ENCODE measurements around the gene SLC11A2.
A peak's percentile ranks its signal among the peaks of the same experiment; 100 is the strongest.

SLC11A2 gene

DNA sequence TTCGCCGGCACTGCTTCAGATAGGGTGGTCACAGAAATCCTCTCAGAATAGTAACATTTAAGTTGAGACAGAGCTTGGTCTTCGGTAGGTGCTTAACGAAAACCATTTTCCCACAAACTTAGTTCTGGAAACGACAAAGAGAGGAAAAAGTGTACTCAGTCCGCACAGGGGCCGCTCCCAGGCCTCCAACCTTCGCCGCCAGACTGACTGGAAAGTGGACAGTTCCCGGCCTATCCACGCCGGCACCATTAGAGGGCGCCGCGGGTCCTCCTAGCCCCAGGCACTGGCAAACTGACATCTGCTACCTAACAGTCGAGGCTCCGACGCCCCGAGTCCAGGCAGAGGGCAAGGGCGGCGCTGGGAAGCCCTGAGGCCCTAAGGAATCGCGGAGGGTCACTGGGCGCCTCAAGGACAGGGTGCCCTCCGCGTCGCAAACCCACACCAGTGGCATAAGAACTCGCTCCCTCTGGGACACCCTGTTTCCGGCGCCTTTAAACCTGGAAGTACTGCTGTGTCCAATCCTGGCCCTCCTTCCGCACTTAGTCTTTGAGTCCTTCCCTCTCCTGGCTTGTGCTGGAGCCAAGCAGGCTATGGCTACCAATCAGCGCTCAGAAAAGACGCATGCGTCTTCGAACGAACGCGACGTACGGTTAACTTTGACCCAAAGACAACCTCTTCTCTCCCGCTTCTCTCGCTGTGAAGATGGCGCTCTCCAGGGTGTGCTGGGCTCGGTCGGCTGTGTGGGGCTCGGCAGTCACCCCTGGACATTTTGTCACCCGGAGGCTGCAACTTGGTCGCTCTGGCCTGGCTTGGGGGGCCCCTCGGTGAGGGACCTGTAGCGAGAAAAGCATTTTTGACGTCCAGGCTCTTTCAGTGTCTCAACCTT, 21.7 kb upstream of the SLC11A2 start, which contains the start of gene LETMD1:
Gene LETMD1 (plus strand): TSS at position 673 of the 886 bp plus-strand sequence. CDS start 30 bp downstream, at position 703.
- Mint-ChIP-seq H3K4me1 (ENCODE audit: low read depth) (peaks cover 27% of the 10 kb centered on the region), H3K36me3 (peaks cover 4% of the 10 kb centered on the region)

DNA sequence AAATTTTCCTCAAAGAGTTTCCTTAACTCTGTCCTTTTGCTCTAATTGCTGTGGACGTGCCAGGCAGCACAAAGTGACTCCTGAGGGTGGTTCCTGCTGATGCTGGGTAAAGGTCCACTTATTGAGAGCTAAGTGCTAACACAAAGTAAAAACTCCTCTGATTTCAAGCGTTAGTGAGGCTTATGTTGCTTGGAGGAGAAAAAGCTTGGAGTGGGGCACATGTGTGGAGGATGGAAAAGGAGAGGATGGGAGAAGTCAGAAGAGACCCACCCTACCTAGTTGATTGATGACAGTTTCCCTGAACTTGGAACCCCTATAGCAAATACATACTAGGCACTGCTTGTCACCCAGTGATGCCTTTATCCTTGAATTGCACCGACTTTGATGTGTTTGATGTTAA, 10.1 kb upstream of the SLC11A2 start:
- Mint-ChIP-seq H3K4me1 (ENCODE audit: low read depth) (no peaks in the 10 kb centered on the region), H3K27ac (no peak overlapping the region), H3K9me3 (ENCODE audit: low read depth) (no peaks in the 10 kb centered on the region), H3K27me3 (no peaks in the 10 kb centered on the region), H3K36me3 (no peaks in the 10 kb centered on the region), H3K4me3 (no peak overlapping the region)

More for the DNA sequence above, 21.7 kb upstream of the SLC11A2 start, which contains the start of gene LETMD1:
- Mint-ChIP-seq H3K4me3 (peak within 1 kb of the TSS; percentile 96), H3K27me3 (no peaks in the 10 kb centered on the region), H3K9me3 (ENCODE audit: low read depth) (no peaks in the 10 kb centered on the region), H3K27ac (peak within 1 kb of the TSS; percentile 95)

DNA sequence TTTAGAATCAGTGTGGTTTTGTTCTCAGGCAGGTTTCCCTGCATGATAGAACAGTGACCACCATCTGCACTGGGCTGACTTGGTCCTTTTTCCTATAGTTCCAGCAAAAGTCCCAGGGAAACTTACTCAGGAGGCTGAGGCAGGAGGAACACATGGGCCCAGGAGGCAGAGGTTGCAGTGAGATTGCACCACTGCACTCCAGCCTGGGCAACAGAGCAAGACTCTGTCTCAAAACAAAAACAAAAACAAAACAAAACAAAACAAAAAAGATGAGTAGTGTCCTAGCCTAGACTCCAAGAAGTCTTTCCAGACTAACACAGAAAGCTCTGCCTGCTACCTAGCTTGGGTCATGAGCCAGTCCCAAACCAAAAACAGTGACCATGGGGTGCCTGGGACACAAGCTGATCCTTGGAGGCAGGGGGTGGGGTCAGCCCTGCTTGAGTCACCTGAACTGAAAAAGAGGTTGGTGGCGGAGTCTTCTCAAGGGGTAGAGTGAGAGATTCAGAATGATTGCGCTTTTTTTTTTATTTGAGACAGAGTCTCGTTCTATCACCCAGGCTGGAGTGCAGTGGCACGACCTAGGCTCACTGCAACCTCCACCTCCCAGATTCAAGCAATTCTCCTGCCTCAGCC, 7.4 kb upstream of the SLC11A2 start:
- no peaks in the 10 kb centered on the region for H3K27me3 Mint-ChIP-seq
- no peaks in the 10 kb centered on the region for H3K9me3 Mint-ChIP-seq (ENCODE audit: low read depth)
- H3K4me1 Mint-ChIP-seq (ENCODE audit: low read depth): no peaks in the 10 kb centered on the region
- H3K4me3 Mint-ChIP-seq: no peak overlapping the region
- no peak overlapping the region for H3K27ac Mint-ChIP-seq
- H3K36me3 Mint-ChIP-seq: no peaks in the 10 kb centered on the region

DNA sequence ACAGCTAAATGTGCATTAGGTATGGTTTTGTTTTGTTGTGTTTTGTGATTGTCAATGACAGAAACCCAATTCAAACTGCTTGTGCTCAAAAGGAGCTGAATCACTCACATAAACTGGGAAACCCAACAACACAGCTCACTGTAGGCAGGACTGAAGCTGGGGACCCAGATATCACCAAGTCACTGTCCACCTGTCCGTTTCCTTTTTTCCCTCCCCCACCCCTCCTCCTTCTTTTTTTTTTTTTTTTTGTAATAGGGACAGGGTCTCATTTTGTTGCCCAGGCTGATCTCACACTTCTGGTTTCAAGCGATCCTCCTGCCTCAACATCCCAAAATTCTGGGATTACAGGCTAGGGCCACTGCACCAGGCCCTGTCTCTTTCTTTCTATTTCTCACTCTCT, 6.9 kb upstream of the SLC11A2 start:
- Mint-ChIP-seq H3K27ac (no peak overlapping the region), H3K27me3 (no peaks in the 10 kb centered on the region), H3K36me3 (no peaks in the 10 kb centered on the region), H3K9me3 (ENCODE audit: low read depth) (no peaks in the 10 kb centered on the region), H3K4me3 (no peak overlapping the region), H3K4me1 (ENCODE audit: low read depth) (peaks cover 2% of the 10 kb centered on the region)

DNA sequence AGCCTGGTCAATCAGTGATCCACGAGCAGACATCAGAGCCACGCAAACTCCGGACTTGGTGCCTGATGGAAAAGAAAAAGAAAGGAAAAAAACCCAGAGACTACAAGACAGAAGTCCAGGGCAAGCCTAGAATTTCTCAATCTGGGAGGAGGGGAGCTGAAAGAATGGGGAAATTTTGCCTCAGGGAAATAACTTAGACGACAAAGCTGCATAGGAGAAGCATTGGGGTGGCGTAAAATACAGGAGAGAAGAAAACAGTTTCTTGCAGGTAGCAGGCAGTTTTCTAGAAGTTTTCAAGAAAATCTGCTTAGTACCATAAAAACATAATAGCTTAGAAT, 2.6 kb upstream of the SLC11A2 start:
- no peaks in the 10 kb centered on the region for H3K9me3 Mint-ChIP-seq (ENCODE audit: low read depth)
- no peak overlapping the region for H3K27ac Mint-ChIP-seq
- no peak overlapping the region for H3K4me3 Mint-ChIP-seq
- H3K36me3 Mint-ChIP-seq: no peaks in the 10 kb centered on the region
- peaks cover 35% of the 10 kb centered on the region for H3K4me1 Mint-ChIP-seq (ENCODE audit: low read depth)
- H3K27me3 Mint-ChIP-seq: no peaks in the 10 kb centered on the region

DNA sequence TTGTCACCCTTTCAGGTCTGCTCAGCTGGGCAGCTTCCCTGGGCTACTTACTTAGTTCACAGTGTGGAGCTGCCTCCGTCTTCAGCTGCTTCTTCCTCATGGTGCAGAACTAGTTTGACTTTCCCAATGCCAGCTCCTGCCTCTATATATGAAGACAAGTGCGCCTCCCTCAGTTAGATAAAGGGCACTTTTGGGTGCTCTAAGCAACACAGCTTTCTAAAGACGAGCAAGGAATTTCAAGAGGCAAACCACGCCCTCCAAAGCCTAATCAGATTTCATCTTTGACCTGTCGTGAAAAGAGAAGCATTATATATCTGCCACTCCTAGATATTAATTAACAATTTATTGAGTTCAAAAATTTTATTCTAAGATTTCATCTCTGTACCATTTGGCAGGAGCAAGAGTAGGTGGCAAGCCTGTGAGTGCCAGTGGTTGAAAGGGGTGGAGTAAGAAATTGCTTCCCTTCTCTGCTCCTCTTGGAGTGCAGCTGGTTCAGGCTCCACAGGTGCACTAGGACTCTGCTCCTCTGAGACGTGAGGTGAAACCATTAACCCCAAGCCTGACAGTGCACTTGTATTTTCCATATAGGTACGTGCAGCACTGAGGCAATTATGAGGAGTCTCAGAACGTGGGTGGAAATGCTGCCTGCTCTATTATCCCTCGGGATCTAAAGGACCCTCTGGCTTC, 2.1 kb upstream of the SLC11A2 start:
- peak overlapping the region; percentile 59 for H3K4me3 Mint-ChIP-seq
- H3K27ac Mint-ChIP-seq: peak overlapping the region; percentile 78
- no peaks in the 10 kb centered on the region for H3K9me3 Mint-ChIP-seq (ENCODE audit: low read depth)
- H3K4me1 Mint-ChIP-seq (ENCODE audit: low read depth): peaks cover 40% of the 10 kb centered on the region
- no peaks in the 10 kb centered on the region for H3K36me3 Mint-ChIP-seq
- H3K27me3 Mint-ChIP-seq: no peaks in the 10 kb centered on the region

DNA sequence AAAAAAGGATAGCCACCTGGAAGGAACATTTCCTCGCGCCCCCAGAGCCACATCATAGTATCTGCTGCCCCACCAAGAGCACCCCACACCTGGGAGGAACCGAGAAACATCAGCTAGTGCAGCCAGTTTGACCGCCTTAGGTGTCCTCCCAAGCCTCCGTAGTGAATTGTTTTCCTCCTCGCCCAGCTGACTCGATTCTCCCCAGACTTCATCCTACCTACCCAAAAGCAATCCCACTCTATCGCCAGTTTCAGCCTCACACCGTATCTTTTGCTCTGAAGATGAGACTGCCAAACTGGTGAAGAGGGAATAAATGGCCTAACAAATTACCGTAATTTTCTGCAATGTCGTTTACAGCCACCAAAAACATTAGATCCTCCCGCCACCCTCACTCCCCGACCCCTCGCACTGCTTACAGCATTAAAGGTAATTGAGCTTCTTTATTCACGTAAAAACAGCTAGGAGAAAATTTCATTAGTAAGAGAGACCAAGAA, 1.2 kb upstream of the SLC11A2 start:
- Mint-ChIP-seq H3K36me3 (no peaks in the 10 kb centered on the region), H3K27ac (peak overlapping the region; percentile 94), H3K9me3 (ENCODE audit: low read depth) (no peaks in the 10 kb centered on the region), H3K27me3 (no peaks in the 10 kb centered on the region), H3K4me1 (ENCODE audit: low read depth) (peaks cover 44% of the 10 kb centered on the region), H3K4me3 (peak overlapping the region; percentile 98)

DNA sequence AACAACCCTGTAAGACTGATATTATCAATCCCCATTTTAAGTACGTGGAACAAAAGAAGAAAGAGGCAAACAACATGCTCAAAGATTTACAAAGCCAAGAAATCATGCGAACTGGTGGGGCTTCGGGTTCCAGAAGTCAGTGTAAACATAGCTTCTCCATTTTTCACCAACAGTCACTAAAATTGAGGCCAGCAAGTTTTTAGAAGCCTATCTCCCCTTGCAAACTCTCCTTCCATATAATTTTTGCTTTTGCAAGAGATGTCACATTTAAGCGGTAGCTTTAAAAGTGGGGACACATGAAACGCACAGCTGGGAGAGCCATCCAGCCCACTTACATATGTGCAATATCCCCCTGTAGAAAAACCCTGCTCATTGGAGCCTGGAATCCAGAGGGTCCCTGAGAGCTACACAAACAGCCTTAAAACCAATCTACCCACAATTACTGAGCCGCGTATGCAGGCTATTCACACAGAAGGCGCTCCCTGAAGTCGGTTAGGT, 797 bp downstream of the SLC11A2 start:
- H3K36me3 Mint-ChIP-seq: no peaks in the 10 kb centered on the region
- peak overlapping the region; percentile 100 for H3K27ac Mint-ChIP-seq
- H3K4me3 Mint-ChIP-seq: peak overlapping the region; percentile 98
- H3K9me3 Mint-ChIP-seq (ENCODE audit: low read depth): no peaks in the 10 kb centered on the region
- peaks cover 62% of the 10 kb centered on the region for H3K4me1 Mint-ChIP-seq (ENCODE audit: low read depth)
- no peaks in the 10 kb centered on the region for H3K27me3 Mint-ChIP-seq

DNA sequence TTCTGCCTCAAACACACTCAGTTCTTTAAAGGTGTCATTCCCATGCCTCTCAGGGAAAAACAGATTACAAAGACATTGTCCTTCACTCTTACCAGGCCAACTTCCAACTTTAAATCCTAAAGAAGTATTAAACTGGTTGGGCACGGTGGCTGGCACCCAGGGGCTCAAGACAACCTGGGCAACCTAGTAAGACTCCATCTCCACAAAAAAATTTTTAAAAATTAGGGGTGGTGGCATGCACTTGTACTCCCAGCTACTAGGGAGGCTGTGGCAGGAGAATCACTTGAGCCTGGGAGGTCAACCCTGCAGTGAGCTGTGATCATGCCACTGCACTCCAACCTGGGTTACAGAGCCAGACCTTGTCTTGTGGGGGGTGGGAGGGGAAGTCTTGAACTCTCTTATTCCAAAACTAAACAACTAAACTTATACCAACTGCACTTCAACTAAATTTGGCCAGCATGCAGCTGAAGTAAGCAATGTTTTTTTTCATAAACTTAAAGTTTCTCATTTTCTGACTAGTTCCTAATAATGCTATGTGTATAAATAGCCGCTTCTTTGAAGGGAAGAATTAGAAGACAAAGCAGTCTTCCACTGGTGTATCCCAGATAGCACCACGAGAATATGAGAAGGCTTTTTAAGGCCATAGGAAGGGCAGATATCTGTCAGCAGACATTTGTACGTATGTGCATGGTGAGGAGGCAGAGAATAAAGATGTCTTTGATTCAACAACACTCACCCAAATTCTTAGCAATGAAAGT, 2.4 kb downstream of the SLC11A2 start:
- H3K36me3 Mint-ChIP-seq: no peaks in the 10 kb centered on the region
- H3K27me3 Mint-ChIP-seq: no peaks in the 10 kb centered on the region
- H3K4me3 Mint-ChIP-seq: peak overlapping the region; percentile 98
- H3K27ac Mint-ChIP-seq: peak overlapping the region; percentile 100
- no peaks in the 10 kb centered on the region for H3K9me3 Mint-ChIP-seq (ENCODE audit: low read depth)
- H3K4me1 Mint-ChIP-seq (ENCODE audit: low read depth): peaks cover 75% of the 10 kb centered on the region

DNA sequence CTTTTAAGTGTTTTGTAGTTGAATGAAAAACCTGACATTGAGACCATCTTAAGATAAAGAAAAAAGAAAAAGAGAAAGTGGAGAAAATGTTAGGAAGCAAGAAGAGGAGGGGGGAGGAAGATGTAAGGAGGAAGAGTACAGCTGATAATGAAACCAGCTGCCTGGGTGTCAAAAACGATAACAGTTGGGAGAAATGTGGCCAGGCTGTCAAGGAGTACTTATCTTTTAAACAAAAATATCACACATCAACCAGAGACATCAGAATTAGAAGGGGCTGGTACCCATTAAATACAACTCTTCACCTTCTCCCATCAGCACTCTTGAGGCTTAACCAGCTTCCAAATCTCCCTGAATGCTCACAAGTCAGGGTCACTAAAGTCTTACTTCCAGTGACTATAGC, 4.5 kb downstream of the SLC11A2 start:
- Mint-ChIP-seq H3K27ac (peak overlapping the region; percentile 89), H3K9me3 (ENCODE audit: low read depth) (no peaks in the 10 kb centered on the region), H3K4me3 (peak overlapping the region; percentile 70), H3K27me3 (no peaks in the 10 kb centered on the region), H3K4me1 (ENCODE audit: low read depth) (peaks cover 75% of the 10 kb centered on the region), H3K36me3 (no peaks in the 10 kb centered on the region)

DNA sequence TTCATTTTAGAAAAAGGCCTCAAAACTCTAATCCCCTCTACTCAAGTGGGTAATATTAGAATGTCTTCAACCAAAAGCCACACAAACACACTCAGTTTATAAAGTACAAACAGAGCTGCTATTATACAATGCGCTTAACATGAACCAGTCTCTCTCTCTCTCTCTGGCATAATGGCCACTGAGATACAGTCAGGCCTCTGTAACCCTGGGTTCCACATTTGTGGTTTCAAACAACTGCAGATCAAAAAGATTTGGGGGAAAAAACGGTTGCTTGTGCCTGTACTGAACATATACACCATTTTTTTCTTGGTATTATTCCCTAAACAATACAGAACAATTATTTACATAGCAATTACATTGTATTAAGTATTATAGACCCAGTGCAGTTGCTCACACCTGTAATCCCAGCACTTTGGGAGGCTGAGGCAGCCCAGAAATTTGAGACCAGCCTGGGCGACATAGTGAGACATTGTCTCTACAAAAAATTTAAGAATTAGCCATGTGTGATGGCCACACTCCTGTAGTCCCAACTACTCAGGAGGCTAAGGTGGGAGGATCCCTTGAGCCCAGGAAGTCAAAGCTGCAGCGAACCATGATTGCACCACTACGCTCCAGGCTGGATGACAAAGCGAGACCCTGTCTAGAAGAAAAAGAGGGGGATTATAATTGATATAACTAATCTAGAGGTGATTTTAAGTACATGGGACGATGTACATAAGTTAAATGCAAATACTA, 5.6 kb downstream of the SLC11A2 start:
- H3K9me3 Mint-ChIP-seq (ENCODE audit: low read depth): no peaks in the 10 kb centered on the region
- no peaks in the 10 kb centered on the region for H3K36me3 Mint-ChIP-seq
- H3K27me3 Mint-ChIP-seq: no peaks in the 10 kb centered on the region
- H3K27ac Mint-ChIP-seq: peak overlapping the region; percentile 89
- peaks cover 71% of the 10 kb centered on the region for H3K4me1 Mint-ChIP-seq (ENCODE audit: low read depth)
- H3K4me3 Mint-ChIP-seq: peak overlapping the region; percentile 13

DNA sequence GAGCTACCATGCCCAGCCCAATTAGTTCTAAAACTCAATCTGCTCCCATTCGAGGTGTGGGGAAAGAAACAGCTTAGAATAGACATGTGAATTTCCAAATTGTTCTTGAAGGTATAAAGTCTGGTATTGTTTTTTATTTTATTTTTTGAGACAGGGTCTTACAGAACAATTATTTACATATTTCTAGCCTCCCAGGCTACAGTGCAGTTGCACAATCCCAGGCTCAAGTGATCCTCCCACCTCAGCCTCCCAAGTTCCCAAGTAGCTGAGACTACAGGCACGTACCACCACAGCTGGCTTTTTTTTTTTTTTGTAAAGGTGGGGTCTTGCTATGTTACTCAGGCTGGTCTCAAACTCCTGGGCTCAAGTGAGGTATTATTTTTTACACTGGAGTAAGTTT, 6.3 kb downstream of the SLC11A2 start:
- H3K4me1 Mint-ChIP-seq (ENCODE audit: low read depth): peaks cover 67% of the 10 kb centered on the region
- peak overlapping the region; percentile 41 for H3K27ac Mint-ChIP-seq

DNA sequence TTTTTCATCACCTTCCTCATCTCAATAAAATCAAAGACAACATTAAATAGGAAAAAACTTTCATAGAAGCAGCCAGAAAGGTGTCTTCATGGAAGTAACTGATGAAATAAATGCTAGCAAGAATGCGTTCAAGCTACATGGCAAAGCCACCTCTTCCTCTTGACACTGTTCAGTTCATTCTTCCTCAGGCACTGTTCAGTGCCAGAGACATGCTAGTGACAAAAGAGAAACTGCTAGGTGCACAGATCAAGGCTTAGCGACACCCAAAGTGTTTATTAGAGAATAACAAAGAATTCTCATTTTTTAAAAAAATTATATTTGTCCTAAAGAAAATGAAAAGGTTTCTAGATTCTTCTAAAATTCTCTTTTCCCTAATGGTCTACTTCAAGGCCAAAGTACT, 7.2 kb downstream of the SLC11A2 start:
- Mint-ChIP-seq H3K36me3 (no peaks in the 10 kb centered on the region), H3K9me3 (ENCODE audit: low read depth) (no peaks in the 10 kb centered on the region), H3K4me3 (no peak overlapping the region), H3K4me1 (ENCODE audit: low read depth) (peaks cover 58% of the 10 kb centered on the region), H3K27ac (no peak overlapping the region), H3K27me3 (no peaks in the 10 kb centered on the region)

More for the DNA sequence above, 6.3 kb downstream of the SLC11A2 start:
- Mint-ChIP-seq H3K27me3 (no peaks in the 10 kb centered on the region), H3K36me3 (no peaks in the 10 kb centered on the region), H3K4me3 (no peak overlapping the region), H3K9me3 (ENCODE audit: low read depth) (no peaks in the 10 kb centered on the region)

DNA sequence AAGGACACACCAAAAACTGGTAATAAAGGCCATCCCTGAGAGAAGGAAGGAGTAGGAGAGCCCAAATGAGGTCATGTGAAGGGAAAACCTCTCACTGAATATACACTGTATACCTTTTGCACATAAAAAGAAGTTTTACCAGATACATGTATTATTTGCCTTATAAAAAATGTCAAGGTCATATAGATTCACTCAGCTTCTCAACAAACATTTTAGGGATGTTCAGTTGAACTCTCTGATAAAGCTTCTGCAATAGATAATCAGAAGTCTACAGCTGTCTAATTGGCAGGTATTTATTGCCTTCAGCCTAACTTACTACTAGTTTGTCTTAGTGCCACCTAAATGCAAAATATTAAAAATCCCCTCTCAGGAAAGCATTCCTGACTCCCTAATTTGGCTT, 8.7 kb downstream of the SLC11A2 start:
- Mint-ChIP-seq H3K4me3 (no peak overlapping the region), H3K27me3 (no peaks in the 10 kb centered on the region), H3K36me3 (no peaks in the 10 kb centered on the region), H3K27ac (no peak overlapping the region), H3K9me3 (ENCODE audit: low read depth) (no peaks in the 10 kb centered on the region), H3K4me1 (ENCODE audit: low read depth) (peaks cover 57% of the 10 kb centered on the region)
